Stimulated activated naive CD8-positive, alpha-beta T cell treated with anti-CD3 and anti-CD28 coated beads, Interleukin-15, amount 100 ng/mL, for 72 hours (primary cell): Measurements from ENCODE around the gene ASIC4.

Experiments used
- ATAC-seq: fragments of 150-1000 bp; cut with Tn5 transposase; 2 replicates; pipeline ENCODE4 v1.10.0; 2021; ENCODE audit warnings: mild to moderate bottlenecking, moderate library complexity
- DNase-seq, 2 donors: peaks; one replicate each; pipeline ENCODE4 v3.0.0; 2021 to 2022
- H3K27ac Mint-ChIP-seq, 2 donors: one replicate each; pipeline ENCODE4 v1.8.0; 2022; ENCODE audit warnings: mild to moderate bottlenecking in 2 of 2, mixed read lengths in 2 of 2, moderate library complexity in 2 of 2
- H3K27me3 Mint-ChIP-seq: one replicate; pipeline ENCODE4 v1.8.0; 2022; ENCODE audit warnings: mixed read lengths
- H3K4me1 Mint-ChIP-seq: one replicate; pipeline ENCODE4 v1.8.0; 2022; ENCODE audit warnings: mild to moderate bottlenecking, mixed read lengths
- H3K4me3 Mint-ChIP-seq, 2 donors: one replicate each; pipeline ENCODE4 v1.8.0; 2022; ENCODE audit warnings: mild to moderate bottlenecking in 2 of 2, mixed read lengths in 2 of 2, moderate library complexity in 1 of 2
- H3K9me3 Mint-ChIP-seq, 2 donors: one replicate each; pipeline ENCODE4 v1.8.0; 2022; ENCODE audit warnings: mixed read lengths in 2 of 2

The ASIC4 gene

DNA sequence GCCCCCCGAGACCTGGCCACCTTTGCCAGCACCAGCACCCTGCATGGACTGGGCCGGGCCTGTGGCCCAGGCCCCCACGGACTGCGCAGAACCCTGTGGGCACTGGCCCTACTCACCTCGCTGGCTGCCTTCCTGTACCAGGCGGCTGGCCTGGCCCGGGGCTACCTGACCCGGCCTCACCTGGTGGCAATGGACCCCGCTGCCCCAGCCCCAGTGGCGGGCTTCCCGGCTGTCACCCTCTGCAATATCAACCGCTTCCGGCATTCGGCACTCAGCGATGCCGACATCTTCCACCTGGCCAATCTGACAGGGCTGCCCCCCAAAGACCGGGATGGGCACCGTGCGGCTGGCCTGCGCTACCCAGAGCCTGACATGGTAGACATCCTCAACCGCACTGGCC, 554 bp downstream of the ASIC4 start:
- no peaks in the 10 kb centered on the region for H3K9me3 Mint-ChIP-seq
- H3K27me3 Mint-ChIP-seq: peaks cover 100% of the 10 kb centered on the region
- peaks cover 39% of the 10 kb centered on the region for H3K4me1 Mint-ChIP-seq
- ATAC-seq: peak; percentile 10
- H3K27ac Mint-ChIP-seq: no peak overlapping the region
- DNase-seq: no peak
- no peak overlapping the region for H3K4me3 Mint-ChIP-seq

DNA sequence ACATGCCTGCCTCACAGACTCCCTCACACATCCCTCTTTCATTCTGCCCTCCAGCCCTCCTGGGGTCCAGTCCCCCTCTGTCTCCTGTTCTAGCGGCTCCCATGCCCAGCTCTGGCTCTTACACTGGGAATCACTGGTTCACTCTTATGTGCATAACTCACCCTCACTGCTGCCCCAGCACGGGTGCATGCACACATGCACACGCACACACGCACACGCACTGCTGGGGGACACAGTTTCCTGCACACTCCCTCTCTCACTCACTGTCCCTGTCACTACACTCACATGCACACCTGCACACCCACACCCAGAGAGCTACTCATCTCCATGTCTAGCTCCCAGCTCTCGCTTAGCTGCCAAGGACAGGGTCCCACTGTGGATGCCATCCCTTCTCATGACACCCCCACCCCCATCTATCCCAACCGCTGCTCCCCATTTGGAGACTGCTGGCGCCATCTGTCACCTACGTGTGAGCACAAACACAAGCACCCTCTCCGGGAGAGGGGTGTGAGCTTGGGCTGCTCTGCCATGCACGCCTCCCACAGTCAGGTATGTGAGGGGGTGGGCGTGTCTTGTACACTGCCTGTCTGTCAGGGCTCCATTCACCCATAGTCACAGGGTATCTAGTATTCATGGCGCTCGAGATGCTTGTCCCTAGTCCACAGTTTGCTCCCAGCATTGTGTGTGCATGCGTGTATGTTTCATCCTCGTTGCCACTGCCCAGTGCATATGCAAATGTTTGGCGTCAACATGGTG, 1.8 kb downstream of the ASIC4 start:
- no peak for DNase-seq
- Mint-ChIP-seq H3K4me1 (peaks cover 27% of the 10 kb centered on the region), H3K27ac (no peak overlapping the region), H3K27me3 (peaks cover 100% of the 10 kb centered on the region), H3K9me3 (no peaks in the 10 kb centered on the region), H3K4me3 (no peak overlapping the region)
- ATAC-seq: no peak

DNA sequence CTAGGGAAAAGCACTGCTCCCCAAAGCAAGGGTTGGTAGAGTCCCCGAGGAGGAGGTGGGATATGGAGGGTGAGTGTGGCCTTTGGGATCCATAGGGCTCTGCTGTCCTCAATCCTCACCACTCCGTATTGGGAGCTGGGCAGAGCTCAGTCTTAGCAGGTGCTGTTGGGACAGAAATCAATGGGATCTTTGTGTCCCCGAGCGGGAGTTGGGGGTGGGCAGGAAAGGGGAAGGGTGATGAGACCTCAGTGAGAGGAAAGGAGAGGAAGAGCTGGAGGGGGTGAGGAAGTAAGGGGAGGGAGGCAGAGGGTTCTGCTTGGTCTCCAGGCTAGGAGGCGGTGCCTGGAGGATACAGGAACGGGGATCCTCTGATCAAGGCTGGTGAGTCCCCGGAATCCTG, 2.6 kb downstream of the ASIC4 start:
- Mint-ChIP-seq H3K9me3 (no peaks in the 10 kb centered on the region), H3K4me1 (peaks cover 32% of the 10 kb centered on the region), H3K4me3 (no peak overlapping the region)

DNA sequence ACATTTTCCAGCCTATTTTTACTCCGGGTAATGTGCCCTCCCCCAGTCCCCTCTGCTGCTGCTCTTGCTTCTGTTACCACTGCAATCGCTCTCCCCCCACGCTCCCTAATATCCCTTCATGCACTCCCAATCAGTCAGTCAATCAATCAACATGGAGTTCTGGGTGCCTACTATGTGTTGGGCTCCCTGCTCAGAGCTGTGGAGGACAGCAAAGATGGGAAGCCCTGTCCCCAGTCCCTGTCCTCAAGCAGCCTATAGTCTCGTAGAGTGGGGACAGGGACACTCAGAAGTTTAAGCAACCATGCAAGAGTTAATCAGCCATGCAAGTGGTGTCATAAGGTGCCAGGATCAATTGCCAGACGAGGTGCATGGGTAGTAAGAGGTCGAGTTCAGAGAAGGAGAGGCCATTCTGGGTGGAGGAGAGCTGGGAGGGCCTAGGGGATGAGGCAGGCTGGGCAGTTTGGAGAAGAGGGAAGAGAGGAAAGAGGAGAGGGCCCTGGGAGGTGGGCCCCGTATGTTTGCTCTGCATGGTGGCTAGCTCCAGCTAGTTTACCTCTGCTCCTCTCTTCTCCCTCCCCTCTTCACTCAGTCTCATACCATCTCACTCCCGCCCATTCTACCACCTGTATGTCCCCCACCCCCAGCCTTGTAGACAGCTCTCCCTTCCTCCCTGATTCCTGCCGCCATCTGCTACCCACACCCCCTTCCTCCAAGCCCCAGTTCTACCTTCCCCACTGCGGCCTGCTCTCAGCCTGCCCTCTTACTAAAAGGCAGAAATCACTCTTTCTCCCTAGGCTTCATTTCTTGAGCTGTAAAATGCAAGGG, 3.9 kb downstream of the ASIC4 start:
- H3K9me3 Mint-ChIP-seq: no peaks in the 10 kb centered on the region
- H3K27me3 Mint-ChIP-seq: peaks cover 96% of the 10 kb centered on the region
- H3K4me1 Mint-ChIP-seq: peaks cover 27% of the 10 kb centered on the region

More for the DNA sequence above, 2.6 kb downstream of the ASIC4 start:
- DNase-seq (no peak), ATAC-seq (no peak)
- H3K27me3 Mint-ChIP-seq: peaks cover 100% of the 10 kb centered on the region
- no peak overlapping the region for H3K27ac Mint-ChIP-seq

DNA sequence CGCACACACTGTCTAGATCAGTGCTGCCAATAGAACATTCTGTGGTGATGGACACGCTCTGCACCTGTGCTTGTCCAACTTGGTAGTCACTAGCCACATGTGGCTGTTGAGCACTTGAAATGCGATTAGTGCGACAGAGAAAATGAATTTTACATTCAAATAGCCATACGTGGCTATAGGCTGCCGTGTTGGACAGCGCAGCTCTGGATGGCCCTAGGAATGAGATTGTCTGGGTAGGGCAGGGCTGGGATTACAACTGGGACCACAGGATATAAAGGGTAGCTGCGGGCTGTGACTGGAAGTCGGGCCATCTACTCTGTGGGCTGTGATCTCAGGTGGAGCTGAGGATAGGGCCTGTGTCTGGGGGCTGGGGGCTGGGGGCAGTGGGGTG, 5.2 kb downstream of the ASIC4 start:
- no peaks in the 10 kb centered on the region for H3K9me3 Mint-ChIP-seq
- DNase-seq (no peak), ATAC-seq (no peak)
- H3K4me1 Mint-ChIP-seq: peaks cover 19% of the 10 kb centered on the region
- H3K27me3 Mint-ChIP-seq: peaks cover 94% of the 10 kb centered on the region
- no peak overlapping the region for H3K4me3 Mint-ChIP-seq
- no peak overlapping the region for H3K27ac Mint-ChIP-seq

More for the DNA sequence above, 3.9 kb downstream of the ASIC4 start:
- no peak for DNase-seq
- no peak for ATAC-seq
- Mint-ChIP-seq H3K4me3 (no peak overlapping the region), H3K27ac (no peak overlapping the region)

DNA sequence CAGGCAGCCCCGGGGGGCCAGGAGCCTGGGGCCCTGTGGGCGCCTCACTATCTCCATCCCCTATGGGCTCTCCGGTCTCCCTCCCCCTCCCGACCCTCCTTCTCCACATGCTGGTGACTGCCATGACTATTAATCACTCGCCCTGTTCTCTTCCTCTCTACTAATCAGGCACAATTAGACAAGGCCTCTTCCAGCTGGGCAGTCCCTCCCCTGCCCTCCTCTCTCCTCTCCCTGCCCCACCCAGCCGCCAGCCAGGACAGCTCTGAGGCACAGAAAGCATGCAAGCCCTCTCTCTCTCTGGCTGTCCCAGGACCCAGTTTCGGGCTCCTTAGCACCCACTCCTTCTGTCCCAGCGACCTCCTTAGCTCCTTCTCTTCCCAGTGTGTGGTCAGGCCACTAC, 5.8 kb downstream of the ASIC4 start:
- no peak for ATAC-seq
- peaks cover 18% of the 10 kb centered on the region for H3K4me1 Mint-ChIP-seq

DNA sequence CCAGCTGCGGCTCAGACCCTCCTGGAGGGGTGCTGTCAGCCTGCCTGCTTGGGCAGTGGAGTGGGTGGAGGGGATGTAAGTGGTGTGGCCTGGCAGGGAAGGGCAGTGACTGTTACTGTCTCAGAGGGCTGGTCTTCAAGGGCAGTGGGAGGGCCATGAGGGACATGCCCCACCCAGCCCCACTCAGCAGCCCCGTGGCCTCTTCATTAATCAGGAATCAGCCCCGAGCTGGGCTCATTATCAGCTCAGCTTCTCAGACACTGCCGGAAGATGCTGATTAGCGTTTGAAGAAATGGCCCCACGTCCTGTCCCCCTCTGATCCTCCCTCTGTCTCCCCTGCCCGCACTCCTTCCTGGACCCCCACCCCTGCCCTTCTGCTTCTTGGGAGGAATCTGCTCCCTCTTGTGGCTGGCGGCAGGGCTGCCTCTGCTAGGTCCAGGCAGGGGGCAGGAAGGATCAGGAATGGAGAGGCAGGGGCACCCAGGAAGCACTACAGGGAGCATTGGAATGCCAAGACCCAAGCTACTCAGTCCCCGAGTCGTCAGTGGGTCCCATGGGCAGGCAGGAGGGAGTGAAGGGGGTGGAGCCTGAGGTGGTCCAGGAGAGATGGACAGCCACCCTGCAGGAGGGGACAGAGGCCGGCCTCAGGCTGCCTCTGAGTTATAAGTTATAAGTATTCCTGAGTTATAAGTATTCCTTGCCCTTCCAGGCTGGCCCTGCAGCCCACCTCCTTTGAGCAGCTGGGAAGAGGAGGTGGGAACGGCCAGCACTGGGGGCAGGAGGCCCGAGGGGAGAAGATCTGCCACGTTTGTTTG, 7.0 kb downstream of the ASIC4 start:
- Mint-ChIP-seq H3K9me3 (no peaks in the 10 kb centered on the region), H3K27me3 (peaks cover 93% of the 10 kb centered on the region), H3K27ac (no peak overlapping the region), H3K4me1 (peaks cover 18% of the 10 kb centered on the region), H3K4me3 (peak overlapping the region; percentile 11 to 35)
- peak; percentile 26 for ATAC-seq
- no peak for DNase-seq

More for the DNA sequence above, 5.8 kb downstream of the ASIC4 start:
- no peak overlapping the region for H3K27ac Mint-ChIP-seq
- no peak overlapping the region for H3K4me3 Mint-ChIP-seq
- DNase-seq: no peak
- no peaks in the 10 kb centered on the region for H3K9me3 Mint-ChIP-seq
- H3K27me3 Mint-ChIP-seq: peaks cover 93% of the 10 kb centered on the region

DNA sequence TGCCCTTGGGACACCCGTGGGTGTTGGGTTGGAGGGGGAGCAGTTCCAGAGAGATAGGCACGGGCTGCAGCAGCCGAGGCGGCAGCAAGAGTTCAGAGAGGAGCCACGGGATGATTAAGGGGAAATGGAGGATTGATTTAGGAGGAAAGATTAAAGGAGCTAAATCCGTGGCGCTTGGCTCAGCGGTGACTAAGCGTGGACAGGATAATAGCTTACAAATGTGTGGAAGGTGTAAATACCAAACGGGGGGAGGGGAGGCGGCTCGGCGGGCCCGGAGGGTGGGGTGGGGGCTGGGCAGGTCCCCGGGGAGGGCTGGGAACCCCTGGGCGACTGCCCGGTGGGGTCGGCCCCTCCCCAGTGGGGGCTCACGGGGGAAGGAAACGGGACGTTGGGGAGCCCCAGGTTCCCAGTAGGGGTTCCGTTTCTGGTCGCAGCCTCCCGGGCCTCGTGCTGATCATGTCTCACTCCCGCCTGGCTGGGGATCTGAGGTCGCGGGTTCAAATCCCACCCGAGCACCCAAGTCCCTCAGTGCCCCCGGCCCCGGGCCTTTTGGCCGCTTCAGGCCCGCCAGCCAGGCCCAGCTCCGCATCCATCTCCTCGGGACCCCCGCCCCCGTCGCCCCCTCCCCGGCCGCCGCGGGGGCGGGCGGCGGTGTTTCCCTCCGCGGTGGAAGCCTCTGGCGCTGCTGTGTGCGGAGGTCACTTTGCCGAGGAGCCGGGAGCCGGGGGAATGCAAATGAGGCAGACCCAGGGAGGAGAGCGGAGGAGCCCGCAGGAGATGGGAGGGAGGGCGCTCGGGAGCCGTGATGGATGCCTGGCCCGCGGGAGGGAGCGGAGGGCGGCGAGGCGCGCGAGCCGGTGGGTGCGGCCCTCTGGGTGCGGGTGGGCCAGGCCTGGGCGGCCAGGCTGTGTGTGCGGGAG, 8.1 kb downstream of the ASIC4 start:
- H3K4me1 Mint-ChIP-seq: peaks cover 18% of the 10 kb centered on the region
- DNase-seq (no peak), ATAC-seq (no peak)
- no peak overlapping the region for H3K27ac Mint-ChIP-seq
- no peaks in the 10 kb centered on the region for H3K9me3 Mint-ChIP-seq
- peaks cover 93% of the 10 kb centered on the region for H3K27me3 Mint-ChIP-seq
- peak overlapping the region; percentile 11 to 35 for H3K4me3 Mint-ChIP-seq

DNA sequence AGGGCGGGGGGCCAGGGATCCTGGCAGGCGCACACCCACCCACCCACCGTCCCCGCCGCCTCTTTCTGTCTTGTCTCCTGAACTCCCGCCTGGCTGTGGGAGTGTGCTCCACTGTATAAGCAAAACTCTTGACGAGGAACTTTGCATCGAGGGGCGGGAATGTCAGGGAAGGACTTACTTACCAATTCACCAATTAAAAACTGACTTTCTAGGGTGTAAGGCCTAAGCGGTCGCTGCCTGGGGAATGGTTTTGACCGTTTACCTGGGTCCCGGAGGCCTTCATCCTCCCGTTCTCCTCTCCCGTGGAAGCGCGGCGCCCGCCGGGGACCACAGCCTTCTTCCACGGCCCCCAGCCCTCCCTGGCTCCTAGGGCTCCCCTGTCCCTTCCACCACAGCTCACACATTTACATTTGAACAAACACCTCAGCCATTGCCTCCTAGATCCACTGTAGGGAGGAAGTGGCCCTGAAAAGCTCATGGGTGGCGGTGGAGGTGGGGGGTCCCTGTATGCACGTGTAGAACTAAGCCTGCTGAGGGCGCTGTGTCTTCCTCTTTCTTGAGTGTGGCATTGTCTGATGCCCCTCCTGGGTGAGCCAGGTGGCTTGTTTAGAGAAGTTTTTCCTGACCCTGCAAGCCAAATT, 8.9 kb downstream of the ASIC4 start:
- peak overlapping the region in 1 of 2 donors; percentile 52 for H3K4me3 Mint-ChIP-seq
- DNase-seq: no peak
- H3K9me3 Mint-ChIP-seq: no peaks in the 10 kb centered on the region
- ATAC-seq: peak; percentile 19
- H3K4me1 Mint-ChIP-seq: peaks cover 18% of the 10 kb centered on the region
- H3K27me3 Mint-ChIP-seq: peaks cover 93% of the 10 kb centered on the region
- no peak overlapping the region for H3K27ac Mint-ChIP-seq

DNA sequence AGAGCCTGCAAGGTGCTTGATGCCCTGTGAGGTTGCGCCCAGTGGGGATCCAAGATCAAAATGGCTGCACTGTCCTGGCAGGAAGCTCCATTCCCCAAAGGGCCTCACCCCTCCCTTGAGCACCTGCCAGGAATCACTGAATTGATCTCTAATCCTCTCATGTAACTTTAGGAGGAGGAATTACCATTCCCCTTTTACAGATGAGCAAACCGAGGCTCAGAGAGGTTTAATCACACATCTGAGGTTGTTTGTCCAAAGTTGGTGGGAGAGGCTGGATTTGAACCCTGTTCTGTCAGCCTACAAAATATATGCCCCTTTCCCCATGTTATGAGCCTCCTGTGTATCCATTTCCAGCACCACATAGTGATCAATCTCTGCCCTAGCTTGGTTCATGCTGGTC, 10.5 kb downstream of the ASIC4 start:
- no peak for DNase-seq
- no peak for ATAC-seq
- H3K27me3 Mint-ChIP-seq: peaks cover 93% of the 10 kb centered on the region
- no peak overlapping the region for H3K27ac Mint-ChIP-seq
- H3K4me1 Mint-ChIP-seq: peaks cover 20% of the 10 kb centered on the region
- H3K9me3 Mint-ChIP-seq: no peaks in the 10 kb centered on the region
- H3K4me3 Mint-ChIP-seq: no peak overlapping the region

DNA sequence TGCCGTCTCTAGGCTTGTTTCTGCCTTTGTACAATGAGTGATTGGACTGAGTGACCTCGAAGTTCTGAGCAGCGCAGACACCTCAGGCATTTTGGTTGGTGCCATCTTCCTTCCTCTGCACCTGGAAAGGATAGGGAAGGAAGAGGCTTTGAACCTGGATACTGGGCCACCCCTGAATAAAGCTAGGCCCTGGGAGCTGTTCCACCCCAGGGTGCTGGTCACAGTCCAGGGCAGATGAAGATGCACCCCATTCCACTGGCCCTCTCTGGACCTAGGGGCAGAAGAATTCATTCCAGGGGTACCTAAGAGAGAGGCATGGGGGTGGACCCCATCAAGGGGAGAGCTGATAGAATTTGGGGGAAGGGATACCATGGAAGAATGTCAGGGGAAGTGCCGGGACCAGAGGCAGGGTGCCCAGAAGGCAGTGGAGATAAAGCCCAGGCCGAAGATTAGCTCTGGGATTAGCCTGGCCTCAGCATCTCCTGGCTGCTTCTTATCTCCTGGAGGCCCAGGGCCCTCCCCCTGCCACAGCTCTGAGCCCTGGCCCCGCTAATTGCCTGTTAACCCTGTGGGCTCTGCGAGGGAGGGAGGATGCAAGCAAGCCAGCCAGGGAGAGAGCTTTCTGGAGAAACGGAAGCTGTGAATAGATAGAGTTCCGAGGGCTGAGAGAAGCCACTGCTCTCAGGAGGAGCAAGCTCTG, 11.4 kb downstream of the ASIC4 start:
- Mint-ChIP-seq H3K27me3 (peaks cover 93% of the 10 kb centered on the region), H3K4me3 (no peak overlapping the region), H3K4me1 (peaks cover 26% of the 10 kb centered on the region), H3K9me3 (no peaks in the 10 kb centered on the region), H3K27ac (no peak overlapping the region)
- ATAC-seq (no peak), DNase-seq (no peak)

DNA sequence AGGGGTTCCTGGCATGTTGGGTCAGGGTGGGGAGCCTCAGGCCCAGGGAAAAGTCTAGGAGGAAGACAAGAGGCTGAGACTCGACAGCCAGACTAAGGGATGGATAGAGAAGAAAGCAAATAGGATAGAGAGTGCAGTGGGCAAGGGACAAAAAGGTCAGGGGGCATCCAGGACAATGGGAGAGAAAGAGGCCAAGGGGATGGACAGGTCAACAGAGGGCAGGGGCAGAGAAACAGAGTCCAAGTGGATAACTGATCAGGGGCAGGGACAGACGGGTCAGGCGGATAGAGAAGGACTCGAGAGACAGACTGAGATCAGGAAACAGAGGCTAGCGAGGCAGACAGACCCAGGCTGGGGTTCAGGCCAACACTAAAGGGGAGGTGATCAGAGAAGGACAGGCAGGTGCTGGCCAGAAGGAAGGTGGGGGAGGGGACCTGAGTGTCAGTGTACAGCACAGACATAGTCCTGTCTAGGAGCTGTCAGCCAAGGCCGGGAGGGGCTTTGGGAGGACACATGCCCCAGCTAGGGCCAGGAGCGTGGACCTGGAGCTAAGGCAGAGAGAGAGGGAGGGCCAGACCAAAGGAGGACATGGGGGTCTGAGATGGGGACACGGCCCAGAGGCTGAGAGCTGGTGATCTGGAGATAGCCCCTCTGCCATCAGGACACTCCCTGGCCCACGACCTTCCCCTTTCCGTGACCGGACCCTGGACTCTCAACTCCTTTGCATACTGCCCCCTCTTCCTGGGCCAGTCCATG, 12.2 kb downstream of the ASIC4 start:
- peaks cover 21% of the 10 kb centered on the region for H3K4me1 Mint-ChIP-seq
- ATAC-seq (no peak), DNase-seq (no peak)
- H3K27me3 Mint-ChIP-seq: peaks cover 93% of the 10 kb centered on the region
- no peaks in the 10 kb centered on the region for H3K9me3 Mint-ChIP-seq
- H3K27ac Mint-ChIP-seq: peak overlapping the region in 1 of 2 donors; percentile 13
- no peak overlapping the region for H3K4me3 Mint-ChIP-seq

DNA sequence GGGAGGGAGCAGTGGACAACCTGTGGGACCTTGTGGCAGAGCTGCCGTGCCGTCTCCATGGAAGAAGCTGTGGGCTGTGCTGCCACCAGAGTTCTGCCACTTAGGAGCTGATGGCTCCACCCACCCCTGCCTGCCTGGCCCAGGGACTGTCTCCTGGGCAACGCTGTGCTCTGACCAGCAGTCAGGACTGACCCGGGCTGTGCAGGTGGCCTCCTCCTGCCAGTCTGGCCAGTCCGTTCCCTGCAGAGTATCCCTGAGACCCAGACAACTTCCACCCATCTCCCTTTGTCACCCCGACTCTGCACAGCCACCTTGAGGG, 12.8 kb downstream of the ASIC4 start:
- Mint-ChIP-seq H3K9me3 (no peaks in the 10 kb centered on the region), H3K27ac (no peak overlapping the region), H3K4me3 (no peak overlapping the region), H3K4me1 (peaks cover 16% of the 10 kb centered on the region), H3K27me3 (peaks cover 90% of the 10 kb centered on the region)
- ATAC-seq: no peak
- DNase-seq: no peak
